GM19455 (cell line): ENCODE data around the gene NOD2.

Experiments used
- ATAC-seq: cut with Tn5 transposase; IDR thresholded peaks from one replicate; pipeline ENCODE4 v1.9.1; 2021; ENCODE audit not compliant: unreplicated experiment

Gene NOD2

DNA sequence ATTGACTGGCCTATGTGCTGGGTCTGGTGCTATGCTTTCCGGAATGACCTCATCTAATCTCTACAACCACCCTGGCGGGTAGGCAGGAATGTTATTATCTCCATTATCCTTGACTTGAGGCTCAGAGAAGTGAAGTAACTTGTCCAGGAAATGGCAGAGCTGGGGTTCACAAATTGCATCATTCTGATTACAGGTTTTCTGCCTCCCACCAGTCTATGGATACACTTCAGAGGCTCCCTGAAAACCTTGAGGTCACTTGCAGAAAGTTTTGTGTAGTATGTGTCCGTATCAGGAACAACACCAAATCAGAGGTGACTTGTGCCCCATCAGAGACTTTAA is 19.1 kb downstream of the NOD2 start:
- ATAC-seq: no peak

DNA sequence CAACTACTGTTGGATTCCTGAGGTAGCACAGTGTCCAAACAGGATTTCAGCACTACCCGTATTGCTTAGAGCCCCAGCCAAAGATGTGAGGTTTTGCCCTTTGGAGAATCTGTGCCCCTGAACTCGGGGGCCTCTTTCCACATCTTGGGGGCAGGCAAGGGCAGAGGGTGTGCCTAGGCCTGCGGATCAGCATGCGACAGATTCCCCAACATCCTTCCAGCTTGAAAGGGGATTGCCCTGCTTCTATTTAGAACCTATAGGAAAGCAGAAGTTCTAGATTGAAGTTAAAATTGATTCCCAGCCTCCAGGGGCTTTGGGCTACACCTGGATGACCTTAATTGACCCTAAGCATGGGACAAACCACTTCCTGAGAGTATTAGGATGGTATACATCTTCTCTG is 19.6 kb downstream of the NOD2 start:
- no peak for ATAC-seq

- no peak for ATAC-seq
These were observed 23.7 kb downstream of the NOD2 start for GRCh38 chr16:50717091-50717490.

DNA sequence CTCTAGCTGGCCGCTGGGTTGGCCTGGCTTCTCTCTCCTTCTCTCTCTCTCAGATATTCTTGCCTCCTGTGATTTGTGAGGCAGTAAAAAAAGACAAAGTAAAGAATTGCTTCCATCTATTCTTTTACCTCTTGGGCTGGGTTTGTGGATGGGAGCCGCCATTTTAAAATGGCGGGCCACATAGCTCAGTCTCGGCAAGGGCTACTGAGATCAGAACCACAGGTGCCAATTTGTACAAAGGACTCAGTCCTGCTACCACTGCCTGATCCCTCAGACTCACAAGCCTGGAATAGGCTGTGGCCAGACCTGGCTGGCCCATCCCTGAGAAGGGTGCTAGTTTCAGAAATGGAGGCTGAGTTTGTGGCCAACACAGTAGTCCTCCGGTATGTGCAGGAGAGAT is 24.1 kb downstream of the NOD2 start:
- no peak for ATAC-seq

GRCh38 chr16:50718061-50718760 is 24.8 kb downstream of the NOD2 start:
- ATAC-seq: no peak

DNA sequence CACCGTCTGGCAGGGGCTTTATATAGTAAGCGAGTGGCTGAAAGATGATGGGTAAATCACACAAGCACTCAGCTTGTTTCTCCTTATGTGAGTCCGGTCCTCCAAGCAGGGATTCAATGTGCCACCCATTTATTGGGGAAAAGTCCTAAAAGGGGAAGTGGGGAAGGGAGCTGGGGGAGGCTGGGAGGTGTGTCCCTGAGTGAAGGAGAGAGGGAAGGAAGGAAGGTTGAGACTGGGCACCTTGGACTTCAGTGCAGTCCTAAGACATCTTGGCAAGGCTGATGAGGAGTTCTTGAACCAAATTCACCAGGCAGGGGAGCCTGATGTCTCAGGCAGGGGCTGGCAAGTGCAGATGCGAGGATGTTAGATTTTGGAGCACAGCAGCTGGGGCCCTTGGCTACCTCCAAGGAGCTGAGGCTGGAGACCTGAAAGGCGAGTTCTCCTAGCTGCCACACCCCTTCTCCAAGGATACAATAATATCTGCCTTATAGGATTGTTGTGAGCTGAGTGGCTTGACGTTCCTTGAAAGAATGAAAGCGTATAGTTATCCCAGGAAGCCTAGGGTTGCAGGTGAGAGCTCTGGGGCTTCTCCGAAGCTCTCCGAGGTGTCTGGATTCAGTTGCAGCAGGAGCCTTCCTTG is 25.5 kb downstream of the NOD2 start:
- no peak for ATAC-seq

DNA sequence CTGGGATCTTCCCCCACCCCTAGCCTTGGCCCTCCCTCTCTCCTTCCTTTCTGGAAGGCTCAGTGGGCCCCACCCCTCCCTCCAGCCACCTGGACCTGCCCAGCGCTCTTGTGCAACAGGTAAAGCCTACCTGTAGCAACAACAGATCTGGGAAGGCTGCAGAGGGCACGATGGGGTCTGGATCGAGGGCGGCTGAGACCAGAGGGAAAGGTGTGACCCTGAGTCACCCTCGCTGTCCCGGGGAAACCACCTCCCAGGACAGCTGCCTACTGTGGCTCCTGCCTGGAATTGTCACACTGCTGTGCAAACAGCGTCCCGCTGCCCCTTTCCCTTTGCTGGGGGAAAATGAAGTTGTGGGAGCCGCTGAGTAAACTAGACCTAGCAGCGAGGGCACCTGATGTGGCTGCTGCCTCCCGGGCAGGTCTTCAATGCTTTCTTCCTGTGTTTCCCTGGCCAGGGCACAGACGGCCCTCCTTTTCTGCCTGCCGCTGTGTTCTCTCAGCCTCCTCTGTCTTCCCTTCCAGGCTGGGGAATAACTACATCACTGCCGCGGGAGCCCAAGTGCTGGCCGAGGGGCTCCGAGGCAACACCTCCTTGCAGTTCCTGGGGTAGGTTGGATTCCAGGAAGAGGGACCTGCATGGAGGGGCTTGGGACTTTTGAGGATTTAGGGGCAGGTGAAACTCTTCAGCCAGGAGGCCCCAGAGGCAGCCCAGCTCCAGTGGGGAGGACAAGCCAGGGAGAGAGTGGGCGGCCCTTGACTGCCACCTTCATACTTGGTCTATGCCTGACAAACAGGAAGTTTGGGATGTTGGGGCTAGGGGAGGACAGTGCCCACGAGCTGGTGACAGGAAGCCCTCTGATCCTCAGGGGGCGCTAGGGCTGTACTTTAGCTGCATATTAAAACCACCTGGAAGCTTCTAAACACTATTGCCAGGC is 26.3 kb downstream of the NOD2 start:
- no peak for ATAC-seq

DNA sequence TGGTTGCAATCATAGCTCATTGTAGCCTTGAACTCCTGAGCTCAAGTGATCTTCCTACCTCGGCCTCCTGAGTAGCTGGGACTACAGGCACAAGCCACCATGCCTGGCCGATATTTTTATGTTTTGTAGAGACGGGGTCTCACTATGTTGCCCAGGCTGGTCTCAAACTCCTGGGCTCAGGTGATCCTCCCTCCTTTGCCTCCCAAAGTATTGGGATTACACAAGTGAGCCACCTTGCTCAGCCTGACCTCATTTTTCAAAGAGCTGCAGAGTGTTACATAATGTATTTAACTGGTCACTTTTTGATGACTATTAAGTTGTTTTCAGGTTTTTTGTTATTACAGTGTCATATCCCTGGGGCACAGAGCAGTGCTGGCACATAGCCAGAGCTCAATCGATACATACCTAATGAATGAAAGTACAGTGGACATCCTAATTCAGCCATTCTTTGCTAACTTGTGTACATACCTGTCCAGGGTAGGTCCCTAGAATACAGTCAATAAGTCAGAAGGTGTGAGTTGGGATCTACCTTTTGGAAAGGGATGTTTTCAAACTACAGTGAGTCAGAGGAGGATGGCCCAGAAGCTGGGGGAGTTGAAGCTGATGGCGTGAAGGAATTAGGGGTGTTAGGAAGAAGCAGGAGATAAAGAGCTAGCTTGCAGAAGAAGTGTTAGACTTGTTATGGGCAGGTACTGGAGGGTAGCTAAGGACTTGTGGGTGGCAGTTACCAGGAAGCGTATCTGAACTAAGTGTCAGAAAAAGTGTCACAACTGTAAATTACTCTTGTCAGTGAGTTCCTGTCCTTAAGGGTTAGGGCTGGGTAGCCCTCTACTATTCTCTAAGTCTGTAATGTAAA is 28.4 kb downstream of the NOD2 start:
- ATAC-seq: no peak

- ATAC-seq: no peak
These were observed 29.0 kb downstream of the NOD2 start for GRCh38 chr16:50722405-50722737.

DNA sequence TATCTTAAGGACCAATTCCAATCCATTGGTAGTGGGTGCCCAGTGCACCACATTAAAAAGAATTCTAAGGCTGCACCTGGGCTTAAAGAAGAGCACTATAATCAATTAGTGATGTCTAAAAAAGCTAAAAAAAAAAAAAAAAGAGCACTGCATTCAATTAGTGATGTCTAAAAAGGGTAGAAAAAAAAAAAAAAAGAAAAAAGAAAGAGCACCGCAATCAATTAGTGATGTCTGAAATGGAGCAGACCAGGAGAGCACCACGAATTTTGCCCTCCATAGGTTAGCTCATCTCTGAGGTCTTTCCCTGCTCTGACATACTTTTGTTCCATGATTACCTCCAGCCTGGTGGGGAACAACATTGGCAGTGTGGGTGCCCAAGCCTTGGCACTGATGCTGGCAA is 29.6 kb downstream of the NOD2 start:
- no peak for ATAC-seq

GRCh38 chr16:50724306-50724705 is 30.9 kb downstream of the NOD2 start:
- ATAC-seq: no peak

DNA sequence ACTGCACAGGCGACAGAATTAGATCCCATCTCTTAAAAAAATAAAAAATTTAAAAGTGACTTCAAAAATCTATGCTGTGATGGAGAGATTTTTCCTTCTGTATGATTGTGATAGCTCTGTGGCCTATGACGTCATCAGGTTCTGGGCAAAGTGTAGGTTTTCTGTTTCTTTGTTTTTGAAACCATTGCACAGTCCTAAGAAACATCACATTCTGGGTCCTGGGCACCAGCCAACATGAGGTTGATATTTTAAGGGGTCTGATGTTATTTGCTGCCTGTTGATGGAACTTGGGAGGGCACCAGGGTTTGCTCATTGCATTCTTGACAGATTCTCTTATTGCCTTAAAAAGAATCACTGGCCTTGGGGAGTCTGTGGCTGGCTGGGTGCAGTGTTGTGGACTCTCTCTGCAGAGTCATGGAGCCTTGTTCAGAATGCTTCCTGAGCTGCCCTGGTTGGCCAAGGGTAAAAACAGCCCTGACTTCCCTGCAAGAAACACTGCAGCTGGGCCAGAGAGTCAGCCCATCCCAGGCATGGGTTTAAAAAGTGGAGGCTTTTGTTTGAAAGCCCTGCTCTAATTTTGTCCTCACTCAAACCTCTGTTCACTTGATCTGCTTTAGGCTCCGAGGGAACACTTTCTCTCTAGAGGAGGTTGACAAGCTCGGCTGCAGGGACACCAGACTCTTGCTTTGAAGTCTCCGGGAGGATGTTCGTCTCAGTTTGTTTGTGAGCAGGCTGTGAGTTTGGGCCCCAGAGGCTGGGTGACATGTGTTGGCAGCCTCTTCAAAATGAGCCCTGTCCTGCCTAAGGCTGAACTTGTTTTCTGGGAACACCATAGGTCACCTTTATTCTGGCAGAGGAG is 38.0 kb downstream of the NOD2 start:
- no peak for ATAC-seq

GRCh38 chr16:50731989-50732832 is 38.8 kb downstream of the NOD2 start:
- ATAC-seq: no peak

- ATAC-seq: no peak
These were observed 40.1 kb downstream of the NOD2 start for GRCh38 chr16:50733468-50733867.

DNA sequence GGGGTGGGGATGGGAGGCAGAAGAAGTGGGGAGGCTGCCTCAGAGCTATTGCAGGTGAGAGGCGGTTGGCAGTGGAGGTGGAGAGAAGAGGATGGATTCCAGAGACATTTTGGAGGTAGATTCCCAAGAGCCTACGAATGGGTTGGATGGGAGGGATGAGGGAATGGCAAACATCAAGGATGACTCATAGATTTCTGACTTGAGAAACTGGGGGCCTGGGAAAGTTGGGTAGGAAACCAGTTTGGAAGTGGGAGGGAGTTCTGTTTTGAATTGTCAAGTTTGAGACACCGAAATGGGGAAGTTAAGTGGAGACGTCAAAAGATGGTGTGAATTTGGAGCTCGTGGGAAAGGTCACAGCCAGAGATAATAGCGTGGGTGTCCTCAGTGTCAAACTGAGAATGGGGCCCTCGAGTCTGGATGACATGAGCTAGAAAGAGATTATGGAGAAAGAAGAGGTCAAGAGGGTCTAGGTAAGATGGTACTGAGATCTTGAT is 42.3 kb downstream of the NOD2 start:
- ATAC-seq: no peak

DNA sequence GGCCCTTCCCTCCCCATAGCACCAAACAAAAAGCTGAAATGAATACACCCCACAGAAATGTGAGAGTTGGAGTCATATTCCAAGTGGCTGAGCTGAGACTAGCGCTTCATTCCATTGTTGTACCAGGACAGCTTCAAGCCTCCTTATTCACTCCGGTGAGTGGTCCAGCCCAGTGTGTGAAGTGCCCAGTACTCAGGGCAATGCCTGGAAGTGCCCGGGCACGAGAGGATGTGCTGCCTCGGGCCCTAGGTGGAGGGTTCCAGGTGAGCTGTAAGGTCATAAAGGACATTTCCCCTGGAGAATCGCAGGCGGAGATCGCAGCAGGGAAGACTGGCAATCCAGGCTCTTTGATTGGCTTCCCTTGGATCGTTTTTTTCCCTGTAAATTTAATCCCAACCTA is 43.0 kb downstream of the NOD2 start:
- ATAC-seq: no peak

DNA sequence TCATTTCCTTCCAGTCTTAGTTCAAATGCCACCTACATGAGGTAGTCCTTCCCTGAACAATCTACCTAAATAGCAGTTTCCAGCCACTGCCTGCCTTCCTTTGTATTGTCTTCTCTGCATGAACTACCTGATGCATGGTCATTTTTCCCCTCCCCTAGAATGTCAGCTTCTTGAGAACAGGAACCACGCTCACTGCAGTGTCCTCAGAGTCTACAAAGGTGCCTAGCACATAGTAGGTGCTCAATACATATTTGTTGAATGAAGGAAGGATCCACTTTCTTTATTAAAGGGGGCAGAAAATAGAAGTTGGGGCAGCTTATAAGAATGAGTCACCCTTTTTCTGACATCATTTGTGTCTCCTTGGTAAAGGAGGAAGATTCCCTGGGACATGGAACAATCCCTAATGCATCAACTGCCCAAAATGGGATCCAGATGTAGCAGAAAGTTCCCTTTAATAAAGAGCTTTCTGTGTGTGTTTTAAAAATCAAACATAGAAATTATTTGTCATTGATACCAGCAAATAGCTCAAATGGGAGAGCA is 44.1 kb downstream of the NOD2 start:
- ATAC-seq: no peak

DNA sequence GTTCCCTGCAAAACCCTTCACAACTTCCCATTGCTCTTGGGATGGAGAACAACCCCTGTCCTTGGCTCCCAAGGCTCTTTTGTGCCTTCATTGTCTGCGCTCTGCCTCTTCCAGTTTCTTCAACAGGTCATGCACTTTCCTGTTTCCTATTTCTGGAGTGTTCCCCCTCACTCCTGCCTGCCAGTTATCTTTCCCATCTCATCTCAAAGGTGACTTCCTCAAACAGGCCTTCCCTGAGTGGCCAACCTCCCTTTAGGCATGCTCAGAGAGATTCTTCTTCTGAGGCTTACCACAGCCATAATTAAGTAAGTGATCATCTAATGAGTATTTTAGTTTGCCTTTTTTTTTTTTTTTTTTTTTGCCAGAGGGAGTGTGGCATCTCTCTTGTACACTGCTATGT is 45.6 kb downstream of the NOD2 start:
- ATAC-seq: no peak

DNA sequence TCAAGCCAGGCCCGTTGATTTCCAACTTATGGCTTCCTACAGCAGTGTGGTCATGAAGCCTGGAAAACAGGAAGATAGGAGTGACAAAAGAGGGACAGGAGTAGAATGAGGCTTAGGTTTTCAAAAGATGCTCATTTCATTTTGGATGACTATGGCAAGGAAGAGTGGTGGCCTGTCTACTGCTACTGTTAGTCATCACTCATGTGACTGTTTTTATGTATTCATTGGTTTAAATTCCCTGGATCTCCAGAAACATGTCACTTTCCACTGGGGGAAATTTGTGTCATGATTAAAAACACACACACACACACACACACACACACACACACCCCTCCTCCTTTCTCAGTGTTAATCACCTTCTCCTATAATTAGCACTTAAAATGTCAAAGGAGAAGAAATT is 47.3 kb downstream of the NOD2 start:
- ATAC-seq: no peak
